Panc1 (cell line): ENCODE results near the gene LRP1B. TPM values are rescaled to one million over a fixed set of nuclear protein-coding genes. Genes with fewer than 3 reads are reported as not detected.

ENCODE experiments used
- ATAC-seq: fragments of 200-7000 bp; cut with Tn5 transposase; 2 replicates; pipeline ENCODE4 v1.9.1; 2020; ENCODE audit warnings: mild to moderate bottlenecking, moderate library complexity
- BruUV-seq: library from RNA; stranded (reverse); fragments of 400-500 nt; replicated peaks from 2 replicates; lab custom pipeline; 2021; lab: Mats Ljungman, UMichigan
- CTCF ChIA-PET: fragments of 300-600 bp; sonication (Branson Sonifier 250); formaldehyde crosslinking; loops from one replicate; lab custom pipeline; 2022; ENCODE audit warnings: antibody characterized with exemption; lab: Charles Lee
- POLR2A ChIA-PET: fragments of 300-600 bp; sonication (Branson Sonifier 250); formaldehyde crosslinking; loops from one replicate; lab custom pipeline; 2022; ENCODE audit warnings: antibody characterized with exemption; lab: Charles Lee
- DNase-seq: peaks from one replicate; pipeline ENCODE4 v3.0.0-alpha.2; 2010; ENCODE audit warnings: low read depth, low spot score
- H3K27ac ChIP-seq: 2 replicates; pipeline ENCODE4 v1.5.1; 2011; ENCODE audit warnings: mild to moderate bottlenecking, low read length, inconsistent platforms
- H3K27me3 ChIP-seq: fragments of 200-500 bp; sonication (Bioruptor generic); 2 replicates; pipeline ENCODE4 v1.6.0; 2014; ENCODE audit warnings: low read length, inconsistent platforms; ENCODE audit not compliant: control insufficient read depth, insufficient read depth
- H3K36me3 ChIP-seq: fragments of 200-500 bp; sonication (Bioruptor generic); 2 replicates; pipeline ENCODE4 v1.5.1; 2014; ENCODE audit warnings: inconsistent platforms, mild to moderate bottlenecking, low read length, moderate library complexity; ENCODE audit not compliant: control insufficient read depth, insufficient read depth
- H3K4me1 ChIP-seq: 2 replicates; pipeline ENCODE4 v1.5.1; 2011; ENCODE audit warnings: inconsistent platforms, mild to moderate bottlenecking, low read length, moderate library complexity; ENCODE audit not compliant: control insufficient read depth, insufficient read depth
- H3K4me3 ChIP-seq, 2 experiments: 2 replicates each; pipeline ENCODE4 v1.5.1; 2011 to 2012; ENCODE audit warnings: low read depth in 2 of 2, low read length in 2 of 2, mild to moderate bottlenecking in 2 of 2, inconsistent platforms in 1 of 2, moderate library complexity in 1 of 2
- H3K9me3 ChIP-seq: fragments of 200-500 bp; sonication (Bioruptor generic); 2 replicates; pipeline ENCODE4 v1.5.1; 2014; ENCODE audit warnings: low read depth, mild to moderate bottlenecking, inconsistent platforms, low read length, moderate library complexity; ENCODE audit not compliant: control insufficient read depth, insufficient read depth
- POLR2AphosphoS5 ChIP-seq: IDR thresholded peaks from 2 replicates; pipeline ENCODE4 v1.6.1; 2012; ENCODE audit warnings: mild to moderate bottlenecking, low read depth, low read length, moderate library complexity
- SIN3A ChIP-seq: IDR thresholded peaks from 2 replicates; pipeline ENCODE4 v1.6.1; 2012; ENCODE audit warnings: low read depth, mild to moderate bottlenecking, low read length, moderate library complexity, borderline replicate concordance; ENCODE audit not compliant: insufficient read depth
- TCF7L2 ChIP-seq: IDR thresholded peaks from 2 replicates; pipeline ENCODE4 v1.6.1; 2011; ENCODE audit warnings: mild to moderate bottlenecking, low read depth, low read length, inconsistent platforms
- in situ Hi-C: cut with HindIII; loops from 2 replicates; pipeline ENCODE4 v1.10.0; 2016; ENCODE audit warnings: low sequenced_read_pairs, low pct_unique_long_range_greater_than_20kb
- intact Hi-C: fragments of 100-400 bp; cut with micrococcal nuclease; formaldehyde crosslinking; loops from one replicate; pipeline ENCODE4 v1.10.0; 2022; ENCODE audit not compliant: unreplicated experiment
- total RNA-seq: library from RNA; stranded (reverse); gene quantifications from one replicate; pipeline ENCODE4 v1.2.1, GENCODE V29; 2021; ENCODE audit not compliant: unreplicated experiment
- TF ChIP-seq, protein P1 (sequence below), 2 experiments: IDR thresholded peaks; 2 replicates each; pipeline ENCODE4 v1.6.1; 2011 to 2012; ENCODE audit warnings: low read depth in 2 of 2, control low read depth in 1 of 2, low read length in 1 of 2, mild to moderate bottlenecking in 1 of 2, moderate library complexity in 1 of 2; ENCODE audit not compliant: insufficient read depth in 1 of 2
- TF ChIP-seq, protein P2 (sequence below): fragments of 450-650 bp; IDR thresholded peaks from 2 replicates; pipeline ENCODE4 v1.5.1; 2017; ENCODE audit warnings: mild to moderate bottlenecking

The LRP1B gene
- total RNA-seq, 1 experiment from 2014 or later = 0.54 TPM

- Histone ChIP-seq H3K36me3 (no peaks in the 10 kb centered on the region; the same call in 1 of the 2 replicates), H3K4me3 (no peak overlapping the region), H3K27me3 (no peaks in the 10 kb centered on the region), H3K27ac (no peak overlapping the region), H3K9me3 (no peaks in the 10 kb centered on the region), H3K4me1 (no peaks in the 10 kb centered on the region)
- CTCF ChIA-PET = no interaction called here
- POLR2A ChIA-PET = no interaction called here
- ATAC-seq (no peak), DNase-seq (no peak)
- intact Hi-C loops (no loop called here), in situ Hi-C loops (no loop called here)
- no TSS peak for BruUV-seq
- TF ChIP-seq, protein P1, sequence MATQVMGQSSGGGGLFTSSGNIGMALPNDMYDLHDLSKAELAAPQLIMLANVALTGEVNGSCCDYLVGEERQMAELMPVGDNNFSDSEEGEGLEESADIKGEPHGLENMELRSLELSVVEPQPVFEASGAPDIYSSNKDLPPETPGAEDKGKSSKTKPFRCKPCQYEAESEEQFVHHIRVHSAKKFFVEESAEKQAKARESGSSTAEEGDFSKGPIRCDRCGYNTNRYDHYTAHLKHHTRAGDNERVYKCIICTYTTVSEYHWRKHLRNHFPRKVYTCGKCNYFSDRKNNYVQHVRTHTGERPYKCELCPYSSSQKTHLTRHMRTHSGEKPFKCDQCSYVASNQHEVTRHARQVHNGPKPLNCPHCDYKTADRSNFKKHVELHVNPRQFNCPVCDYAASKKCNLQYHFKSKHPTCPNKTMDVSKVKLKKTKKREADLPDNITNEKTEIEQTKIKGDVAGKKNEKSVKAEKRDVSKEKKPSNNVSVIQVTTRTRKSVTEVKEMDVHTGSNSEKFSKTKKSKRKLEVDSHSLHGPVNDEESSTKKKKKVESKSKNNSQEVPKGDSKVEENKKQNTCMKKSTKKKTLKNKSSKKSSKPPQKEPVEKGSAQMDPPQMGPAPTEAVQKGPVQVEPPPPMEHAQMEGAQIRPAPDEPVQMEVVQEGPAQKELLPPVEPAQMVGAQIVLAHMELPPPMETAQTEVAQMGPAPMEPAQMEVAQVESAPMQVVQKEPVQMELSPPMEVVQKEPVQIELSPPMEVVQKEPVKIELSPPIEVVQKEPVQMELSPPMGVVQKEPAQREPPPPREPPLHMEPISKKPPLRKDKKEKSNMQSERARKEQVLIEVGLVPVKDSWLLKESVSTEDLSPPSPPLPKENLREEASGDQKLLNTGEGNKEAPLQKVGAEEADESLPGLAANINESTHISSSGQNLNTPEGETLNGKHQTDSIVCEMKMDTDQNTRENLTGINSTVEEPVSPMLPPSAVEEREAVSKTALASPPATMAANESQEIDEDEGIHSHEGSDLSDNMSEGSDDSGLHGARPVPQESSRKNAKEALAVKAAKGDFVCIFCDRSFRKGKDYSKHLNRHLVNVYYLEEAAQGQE (IDR thresholded peaks at IDR 0.05; ENCODE audit: insufficient read depth in 1 of 2, low read depth in 2 of 2, low read length in 1 of 2) = no peak
- TF ChIP-seq, protein P2, sequence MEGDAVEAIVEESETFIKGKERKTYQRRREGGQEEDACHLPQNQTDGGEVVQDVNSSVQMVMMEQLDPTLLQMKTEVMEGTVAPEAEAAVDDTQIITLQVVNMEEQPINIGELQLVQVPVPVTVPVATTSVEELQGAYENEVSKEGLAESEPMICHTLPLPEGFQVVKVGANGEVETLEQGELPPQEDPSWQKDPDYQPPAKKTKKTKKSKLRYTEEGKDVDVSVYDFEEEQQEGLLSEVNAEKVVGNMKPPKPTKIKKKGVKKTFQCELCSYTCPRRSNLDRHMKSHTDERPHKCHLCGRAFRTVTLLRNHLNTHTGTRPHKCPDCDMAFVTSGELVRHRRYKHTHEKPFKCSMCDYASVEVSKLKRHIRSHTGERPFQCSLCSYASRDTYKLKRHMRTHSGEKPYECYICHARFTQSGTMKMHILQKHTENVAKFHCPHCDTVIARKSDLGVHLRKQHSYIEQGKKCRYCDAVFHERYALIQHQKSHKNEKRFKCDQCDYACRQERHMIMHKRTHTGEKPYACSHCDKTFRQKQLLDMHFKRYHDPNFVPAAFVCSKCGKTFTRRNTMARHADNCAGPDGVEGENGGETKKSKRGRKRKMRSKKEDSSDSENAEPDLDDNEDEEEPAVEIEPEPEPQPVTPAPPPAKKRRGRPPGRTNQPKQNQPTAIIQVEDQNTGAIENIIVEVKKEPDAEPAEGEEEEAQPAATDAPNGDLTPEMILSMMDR = no peak
- TF ChIP-seq POLR2AphosphoS5 (no peak), SIN3A (no peak), TCF7L2 (no peak)
Measured at GRCh38 chr2:141529659-141530058, 601.2 kb downstream of the LRP1B start.

DNA sequence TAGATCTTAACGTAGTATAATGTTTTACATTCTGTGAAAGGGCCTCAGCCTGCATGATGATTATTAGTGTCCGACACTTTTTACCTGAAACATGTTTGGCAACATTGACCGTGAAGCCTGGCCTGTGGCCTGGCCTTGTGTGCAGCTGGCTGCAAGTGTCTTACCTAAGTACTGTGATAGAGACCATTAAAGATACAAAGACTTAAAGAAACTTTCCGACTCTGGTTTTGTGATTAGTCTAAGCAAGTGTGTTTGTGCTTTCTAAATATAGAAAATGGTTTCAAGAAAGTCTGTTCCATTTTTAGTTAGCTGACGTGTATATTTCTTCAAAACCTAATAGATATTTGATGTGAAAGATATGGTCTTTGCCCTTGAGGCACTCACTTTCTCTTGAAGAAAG, 601.8 kb downstream of the LRP1B start:
- intact Hi-C loops (no loop called here), in situ Hi-C loops (no loop called here)
- Histone ChIP-seq H3K27me3 (no peaks in the 10 kb centered on the region), H3K9me3 (no peaks in the 10 kb centered on the region), H3K27ac (no peak overlapping the region), H3K4me1 (no peaks in the 10 kb centered on the region), H3K4me3 (no peak overlapping the region), H3K36me3 (no peaks in the 10 kb centered on the region; the same call in 1 of the 2 replicates)
- BruUV-seq = no TSS peak
- ChIA-PET POLR2A (no interaction called here), CTCF (no interaction called here)
- no peak for TF ChIP-seq TCF7L2
- TF ChIP-seq, protein P2 = no peak
- TF ChIP-seq POLR2AphosphoS5 = no peak
- no peak for TF ChIP-seq SIN3A
- TF ChIP-seq, protein P1 (IDR thresholded peaks at IDR 0.05; ENCODE audit: insufficient read depth in 1 of 2, low read depth in 2 of 2, low read length in 1 of 2) = no peak
- ATAC-seq (no peak), DNase-seq (no peak)
